Ascending aorta (tissue), 2 donors: ENCODE data around the gene CCAR1. TPM values are rescaled to one million over a fixed set of nuclear protein-coding genes. Genes with fewer than 3 reads are reported as not detected.
"Not testable (repeated sequence)": the region's sequence is repeated elsewhere in the genome, so short reads cannot be mapped to it uniquely, and the experiment has no call there.

Source experiments
- DNase-seq, 2 donors: peaks; one replicate each; pipeline ENCODE4 v3.0.0-alpha.2; 2019; ENCODE audit warnings: low spot score in 2 of 2
- H3K27ac ChIP-seq, 2 donors: fragments of 200-600 bp; sonication (generic); one replicate each; pipeline ENCODE4 v1.5.1; 2016 to 2017; ENCODE audit warnings: mild to moderate bottlenecking in 1 of 2
- H3K27me3 ChIP-seq: fragments of 200-600 bp; sonication (generic); one replicate; pipeline ENCODE4 v1.5.1; 2017
- H3K36me3 ChIP-seq, 2 donors: fragments of 200-600 bp; sonication (generic); one replicate each; pipeline ENCODE4 v1.5.1; 2016
- H3K4me1 ChIP-seq, 2 donors: fragments of 200-600 bp; sonication (generic); one replicate each; pipeline ENCODE4 v1.5.1; 2016 to 2017; ENCODE audit warnings: mild to moderate bottlenecking in 1 of 2
- H3K4me3 ChIP-seq, 2 donors: fragments of 200-600 bp; sonication (generic); one replicate each; pipeline ENCODE4 v1.5.1; 2016 to 2017; ENCODE audit warnings: mild to moderate bottlenecking in 1 of 2
- H3K9me3 ChIP-seq, 2 donors: fragments of 200-600 bp; sonication (generic); one replicate each; pipeline ENCODE4 v1.5.1; 2016
- CTCF ChIP-seq, 3 experiments: fragments of 200-600 bp in 2 of 3; fragments of 450-650 bp in 1 of 3; sonication (generic) in 2 of 3; IDR thresholded peaks; one replicate each; pipeline ENCODE4 v1.5.1; 2016 to 2019; ENCODE audit warnings: antibody characterized with exemption in 3 of 3, mild to moderate bottlenecking in 1 of 3, moderate library complexity in 1 of 3
- intact Hi-C: fragments of 100-400 bp; cut with DNase I; formaldehyde crosslinking; loops from one replicate; pipeline ENCODE4 v1.15.1; 2023
- total RNA-seq: library from RNA; depleted of rRNA; stranded (reverse); fragments of >200 nt; gene quantifications from one replicate; pipeline ENCODE4 v1.1.0, GENCODE V29; 2016

CCAR1 gene
- total RNA-seq, 1 donor from 2014 or later = 9.5 TPM

DNA sequence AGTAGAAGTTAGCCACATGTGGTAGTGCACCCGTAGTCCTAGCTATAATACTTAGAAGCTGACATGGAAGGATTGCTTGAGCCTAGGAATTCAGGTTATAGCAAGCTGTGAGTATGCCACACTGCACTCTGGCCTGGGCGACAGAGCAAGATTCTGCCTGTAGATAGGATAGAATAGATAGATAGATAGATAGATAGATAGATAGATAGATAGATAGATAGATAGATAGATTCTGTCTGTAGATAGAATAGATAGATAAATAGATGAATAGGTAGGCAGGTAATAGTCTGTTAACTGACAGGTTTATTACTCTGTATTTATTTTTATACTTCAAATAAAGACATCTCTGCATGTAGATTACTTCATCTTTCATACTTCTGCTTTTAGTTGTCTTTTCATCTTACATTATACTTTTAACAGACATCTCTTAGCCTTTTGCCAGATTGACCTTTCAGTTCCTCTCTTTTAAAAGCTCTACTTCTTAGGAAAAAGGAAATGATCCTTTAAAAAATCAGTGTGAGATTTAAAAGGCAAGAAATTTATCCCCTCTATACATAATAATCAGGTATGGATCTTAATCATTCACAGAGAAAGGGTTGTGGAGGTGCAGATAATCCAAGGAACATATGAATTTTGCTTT is 31.8 kb downstream of the CCAR1 start:
- intact Hi-C loops = no loop called here
- Histone ChIP-seq H3K27ac (no peak overlapping the region), H3K9me3 (no peaks in the 10 kb centered on the region), H3K4me1 (no peaks in the 10 kb centered on the region), H3K27me3 (no peaks in the 10 kb centered on the region), H3K36me3 (peaks cover 94 to 96% of the 10 kb centered on the region in 2 donors), H3K4me3 (no peak overlapping the region)
- TF ChIP-seq CTCF (IDR thresholded peaks at IDR 0.05) = no peak
- no peak for DNase-seq

- Histone ChIP-seq H3K27me3 (no peaks in the 10 kb centered on the region), H3K36me3 (peaks cover 93 to 94% of the 10 kb centered on the region in 2 donors), H3K4me3 (no peak overlapping the region), H3K27ac (no peak overlapping the region), H3K4me1 (no peaks in the 10 kb centered on the region), H3K9me3 (no peaks in the 10 kb centered on the region)
- TF ChIP-seq CTCF (IDR thresholded peaks at IDR 0.05) = no peak
- DNase-seq = no peak
- intact Hi-C loops = no loop called here
Observed at GRCh38 chr10:68756246-68756645, 35.2 kb downstream of the CCAR1 start.

DNA sequence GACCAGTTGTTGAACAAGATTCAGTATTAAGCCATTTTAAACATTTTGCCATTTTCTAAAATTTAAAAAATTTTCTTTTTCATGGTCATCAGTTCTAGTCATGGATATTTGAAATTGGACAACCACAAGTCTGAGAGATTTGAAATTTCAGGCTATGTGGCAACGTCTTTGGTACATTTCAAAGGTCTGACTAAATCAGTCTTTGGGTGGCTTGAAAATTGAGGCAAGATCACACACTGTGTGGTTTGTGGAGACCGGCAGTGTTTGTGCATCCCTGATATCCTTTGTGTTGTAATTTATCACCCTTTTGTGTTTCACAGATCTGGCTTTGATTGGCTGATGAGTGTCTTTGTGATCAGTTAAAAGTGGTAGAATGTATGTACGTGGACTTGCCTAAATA is 35.7 kb downstream of the CCAR1 start:
- no peaks in the 10 kb centered on the region for H3K9me3 ChIP-seq
- no peaks in the 10 kb centered on the region for H3K27me3 ChIP-seq
- H3K4me3 ChIP-seq = no peak overlapping the region
- no peak for DNase-seq
- intact Hi-C loops = no loop called here
- no peak for TF ChIP-seq CTCF (IDR thresholded peaks at IDR 0.05)
- no peaks in the 10 kb centered on the region for H3K4me1 ChIP-seq
- peaks cover 93 to 94% of the 10 kb centered on the region in 2 donors for H3K36me3 ChIP-seq
- H3K27ac ChIP-seq = no peak overlapping the region

GRCh38 chr10:68759223-68759863 is 38.3 kb downstream of the CCAR1 start:
- H3K36me3 ChIP-seq = peaks cover 81 to 93% of the 10 kb centered on the region in 2 donors
- no peak for DNase-seq
- no peak for TF ChIP-seq CTCF (IDR thresholded peaks at IDR 0.05)
- no peaks in the 10 kb centered on the region for H3K9me3 ChIP-seq
- no peaks in the 10 kb centered on the region for H3K27me3 ChIP-seq
- intact Hi-C loops = no loop called here
- no peaks in the 10 kb centered on the region for H3K4me1 ChIP-seq
- H3K27ac ChIP-seq = no peak overlapping the region
- no peak overlapping the region for H3K4me3 ChIP-seq

DNA sequence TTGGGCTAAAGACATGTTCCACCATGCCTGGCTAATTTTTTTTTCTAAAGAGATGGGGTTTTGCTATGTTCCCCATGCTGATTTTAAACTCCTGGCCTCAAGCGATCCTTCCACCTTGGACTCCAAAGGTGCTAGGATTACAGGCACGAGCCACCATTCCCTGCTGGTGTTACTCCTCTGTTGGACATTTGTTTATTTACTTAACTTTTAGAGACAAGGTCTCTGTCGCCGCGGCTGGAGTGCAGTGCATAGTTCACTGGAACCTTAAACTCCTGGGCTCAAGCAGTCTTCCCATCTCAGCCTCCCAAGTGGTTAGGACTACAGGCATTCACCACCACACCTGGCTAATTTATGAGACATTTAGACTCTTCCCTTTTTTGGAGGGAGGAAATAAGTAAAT is 38.9 kb downstream of the CCAR1 start:
- peaks cover 80 to 90% of the 10 kb centered on the region in 2 donors for H3K36me3 ChIP-seq
- no peak for TF ChIP-seq CTCF (IDR thresholded peaks at IDR 0.05)
- H3K4me3 ChIP-seq = no peak overlapping the region
- H3K27me3 ChIP-seq = no peaks in the 10 kb centered on the region
- DNase-seq = no peak
- intact Hi-C loops = no loop called here
- H3K9me3 ChIP-seq = no peaks in the 10 kb centered on the region
- H3K4me1 ChIP-seq = no peaks in the 10 kb centered on the region
- no peak overlapping the region for H3K27ac ChIP-seq

DNA sequence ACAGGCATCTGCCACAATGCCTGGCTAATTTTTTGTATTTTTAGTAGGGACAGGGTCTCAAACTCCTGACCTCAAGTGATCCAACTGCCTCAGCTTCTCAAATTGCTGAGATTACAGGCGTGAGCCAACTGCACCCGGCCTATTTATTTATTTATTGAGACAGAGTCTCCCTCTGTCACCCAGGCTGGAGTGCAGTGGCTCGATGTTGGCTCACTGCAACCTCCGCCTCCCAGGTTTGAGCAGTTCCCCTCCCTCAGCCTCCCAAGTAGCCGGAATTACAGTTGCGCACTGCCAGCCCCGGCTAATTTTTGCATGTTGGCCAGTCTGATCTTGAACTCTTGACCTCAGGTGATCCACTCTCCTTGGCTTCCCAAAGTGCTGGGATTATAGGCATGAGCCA is 46.4 kb downstream of the CCAR1 start:
- H3K9me3 ChIP-seq, DNase-seq, H3K4me3 ChIP-seq, intact Hi-C loops, H3K27me3 ChIP-seq, H3K4me1 ChIP-seq, H3K27ac ChIP-seq: not testable (repeated sequence)
- H3K36me3 ChIP-seq = peaks cover 74 to 90% of the 10 kb centered on the region in 2 donors
